ENCODE results near the gene CACNA1S.

The CACNA1S gene

GRCh38 chr1:201098992-201099677 lies 13.1 kb downstream of the CACNA1S start:
- TF ChIP-seq Cebpa-rat (IDR thresholded peaks at IDR 0.05): no peak
- Histone ChIP-seq H3K36me3 (no peaks in the 10 kb centered on the region), H4K20me1 (no peaks in the 10 kb centered on the region; a peak in 1 of 22 replicates), H3K27ac (no peak overlapping the region), H3K4me3 (no peak overlapping the region), H3K9me3 (replicated peaks in 1 of 11) (no peaks in the 10 kb centered on the region), H3K9ac (no peak overlapping the region), H3K4me2 (no peak overlapping the region), H3K4me1 (peaks cover 0 to 35% (median 17%) of the 10 kb centered on the region in 10 experiments; a peak in 15 of 20 replicates), H3K27me3 (no peaks in the 10 kb centered on the region)

GRCh38 chr1:201096977-201097856 lies 15.0 kb downstream of the CACNA1S start:
- H4K20me1 ChIP-seq: no peaks in the 10 kb centered on the region; a peak in 1 of 22 replicates
- H3K27ac ChIP-seq: no peak overlapping the region
- H3K9ac ChIP-seq: no peak overlapping the region
- peaks cover 0 to 27% (median 16%) of the 10 kb centered on the region in 10 experiments; a peak in 15 of 20 replicates for H3K4me1 ChIP-seq
- H3K9me3 ChIP-seq (replicated peaks in 1 of 11): no peaks in the 10 kb centered on the region
- H3K4me2 ChIP-seq: 0 out of 22 replicates have a peak overlapping the region, but pooled peaks of 1 of the 11 experiments have one; percentile 61
- H3K27me3 ChIP-seq: no peaks in the 10 kb centered on the region
- H3K36me3 ChIP-seq: no peaks in the 10 kb centered on the region
- TF ChIP-seq Cebpa-rat (IDR thresholded peaks at IDR 0.05): no peak
- H3K4me3 ChIP-seq: no peak overlapping the region

- no peaks in the 10 kb centered on the region for H3K27me3 ChIP-seq
- H3K9ac ChIP-seq: no peak overlapping the region; a peak in 1 of 22 replicates
- H3K4me3 ChIP-seq: no peak overlapping the region
- H3K4me1 ChIP-seq: peaks cover 0 to 27% (median 16%) of the 10 kb centered on the region in 10 experiments; a peak in 15 of 20 replicates
- H3K27ac ChIP-seq: no peak overlapping the region
- no peak for TF ChIP-seq Cebpa-rat (IDR thresholded peaks at IDR 0.05)
- H3K9me3 ChIP-seq (replicated peaks in 1 of 11): no peaks in the 10 kb centered on the region
- peak overlapping the region in 8 of 11 experiments; percentile 45 to 69 (median 59); a peak in 16 of 22 replicates for H3K4me2 ChIP-seq
- H3K36me3 ChIP-seq: no peaks in the 10 kb centered on the region
- H4K20me1 ChIP-seq: no peaks in the 10 kb centered on the region; a peak in 1 of 22 replicates
These were observed 16.2 kb downstream of the CACNA1S start for GRCh38 chr1:201096041-201096461.

- no peak for TF ChIP-seq Cebpa-rat (IDR thresholded peaks at IDR 0.05)
- peaks cover 0 to 27% (median 16%) of the 10 kb centered on the region in 10 experiments; a peak in 15 of 20 replicates for H3K4me1 ChIP-seq
- H4K20me1 ChIP-seq: no peaks in the 10 kb centered on the region; a peak in 1 of 22 replicates
- no peak overlapping the region for H3K27ac ChIP-seq
- no peak overlapping the region for H3K4me3 ChIP-seq
- no peak overlapping the region; a peak in 1 of 22 replicates for H3K9ac ChIP-seq
- H3K9me3 ChIP-seq (replicated peaks in 1 of 11): no peaks in the 10 kb centered on the region
- peak overlapping the region in 8 of 11 experiments; percentile 45 to 69 (median 59); a peak in 16 of 22 replicates for H3K4me2 ChIP-seq
- no peaks in the 10 kb centered on the region for H3K36me3 ChIP-seq
- H3K27me3 ChIP-seq: no peaks in the 10 kb centered on the region
These were observed 16.6 kb downstream of the CACNA1S start for GRCh38 chr1:201095581-201095980.

GRCh38 chr1:201094832-201095231 lies 17.4 kb downstream of the CACNA1S start:
- TF ChIP-seq Cebpa-rat (IDR thresholded peaks at IDR 0.05): no peak

GRCh38 chr1:201093962-201094361 lies 18.3 kb downstream of the CACNA1S start:
- Histone ChIP-seq H3K9me3 (replicated peaks in 1 of 11) (no peaks in the 10 kb centered on the region), H3K27me3 (no peaks in the 10 kb centered on the region), H4K20me1 (no peaks in the 10 kb centered on the region), H3K4me3 (no peak overlapping the region), H3K27ac (no peak overlapping the region), H3K9ac (no peak overlapping the region), H3K4me2 (no peak overlapping the region), H3K4me1 (peaks cover 0 to 24% (median 16%) of the 10 kb centered on the region in 10 experiments; a peak in 15 of 20 replicates), H3K36me3 (no peaks in the 10 kb centered on the region)
- TF ChIP-seq Cebpa-rat (IDR thresholded peaks at IDR 0.05): no peak

More at GRCh38 chr1:201094832-201095231, 17.4 kb downstream of the CACNA1S start:
- no peaks in the 10 kb centered on the region; a peak in 1 of 22 replicates for H4K20me1 ChIP-seq
- H3K27me3 ChIP-seq: no peaks in the 10 kb centered on the region
- H3K36me3 ChIP-seq: no peaks in the 10 kb centered on the region
- H3K4me2 ChIP-seq: peak overlapping the region in 3 of 11 experiments; percentile 61 to 69 (median 69); a peak in 3 of 22 replicates
- no peak overlapping the region for H3K27ac ChIP-seq
- no peak overlapping the region for H3K9ac ChIP-seq
- H3K4me1 ChIP-seq: peaks cover 0 to 27% (median 16%) of the 10 kb centered on the region in 10 experiments; a peak in 15 of 20 replicates
- H3K9me3 ChIP-seq (replicated peaks in 1 of 11): no peaks in the 10 kb centered on the region
- no peak overlapping the region for H3K4me3 ChIP-seq

- Histone ChIP-seq H3K36me3 (no peaks in the 10 kb centered on the region), H3K27ac (no peak overlapping the region), H3K9ac (no peak overlapping the region), H3K4me1 (peaks cover 0 to 24% (median 16%) of the 10 kb centered on the region in 10 experiments; a peak in 15 of 20 replicates), H3K27me3 (no peaks in the 10 kb centered on the region), H3K4me2 (no peak overlapping the region), H3K4me3 (no peak overlapping the region), H3K9me3 (replicated peaks in 1 of 11) (no peaks in the 10 kb centered on the region), H4K20me1 (no peaks in the 10 kb centered on the region)
- TF ChIP-seq Cebpa-rat (IDR thresholded peaks at IDR 0.05): no peak
These were observed 18.7 kb downstream of the CACNA1S start for GRCh38 chr1:201093561-201093960.

- no peak for TF ChIP-seq Cebpa-rat (IDR thresholded peaks at IDR 0.05)
- H3K4me3 ChIP-seq: no peak overlapping the region
- no peaks in the 10 kb centered on the region for H3K27me3 ChIP-seq
- no peaks in the 10 kb centered on the region for H3K36me3 ChIP-seq
- no peak overlapping the region for H3K9ac ChIP-seq
- H4K20me1 ChIP-seq: no peaks in the 10 kb centered on the region
- H3K9me3 ChIP-seq (replicated peaks in 1 of 11): no peaks in the 10 kb centered on the region
- peaks cover under 1 to 24% (median 18%) of the 10 kb centered on the region in 10 experiments; a peak in 17 of 20 replicates for H3K4me1 ChIP-seq
- H3K27ac ChIP-seq: no peak overlapping the region
- H3K4me2 ChIP-seq: no peak overlapping the region
These were observed 19.5 kb downstream of the CACNA1S start for GRCh38 chr1:201092738-201093137.

- TF ChIP-seq Cebpa-rat (IDR thresholded peaks at IDR 0.05): no peak
- Histone ChIP-seq H3K27ac (no peak overlapping the region), H3K27me3 (no peaks in the 10 kb centered on the region), H3K9ac (no peak overlapping the region), H3K4me1 (peaks cover 5 to 22% (median 17%) of the 10 kb centered on the region in 10 experiments; a peak in 18 of 20 replicates), H3K4me2 (no peak overlapping the region), H3K9me3 (replicated peaks in 1 of 11) (no peaks in the 10 kb centered on the region), H3K36me3 (no peaks in the 10 kb centered on the region), H4K20me1 (no peaks in the 10 kb centered on the region), H3K4me3 (no peak overlapping the region)
These were observed 21.0 kb downstream of the CACNA1S start for GRCh38 chr1:201091256-201091655.

Measured in BLaER1 treated with 17β-estradiol and CSF1 and Interleukin-3, amounts not matched to agents 10 nM and 100 nM (cell line).